NCI-H1105 (cell line): ENCODE measurements around the gene GTPBP2.
"Not testable (repeated sequence)": the region's sequence is repeated elsewhere in the genome, so short reads cannot be mapped to it uniquely, and the experiment has no call there.

ENCODE experiments used
- DNase-seq: peaks from one replicate; lab custom pipeline; 2025; lab: John Stamatoyannopoulos, UW

GTPBP2 gene

DNA sequence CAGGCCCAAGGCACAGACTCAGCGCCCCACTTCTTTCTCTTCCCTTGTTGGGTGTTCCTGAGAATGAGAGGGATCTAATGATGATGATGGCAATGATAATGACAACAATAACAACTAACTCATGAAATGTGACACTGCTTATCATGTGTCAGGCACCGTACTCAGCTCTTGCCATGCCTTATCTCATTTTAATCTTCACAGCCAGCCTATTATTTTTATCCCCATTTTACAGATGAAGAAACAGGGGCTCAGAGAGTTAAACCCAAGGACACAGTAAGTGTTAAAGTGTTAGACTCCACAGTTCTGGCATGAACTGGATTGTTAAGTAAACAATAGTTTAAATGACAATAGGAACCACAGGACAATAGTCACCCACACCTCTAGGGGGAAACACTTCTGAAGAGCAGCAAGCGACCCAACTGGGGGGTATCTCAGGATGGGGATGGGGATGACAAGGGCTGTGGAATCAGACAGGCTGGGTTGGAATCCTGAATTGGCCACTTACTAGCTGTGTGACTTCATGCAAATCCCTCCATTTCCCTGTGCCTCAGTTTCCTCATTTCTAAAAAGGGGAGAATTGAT, 28.2 kb upstream of the GTPBP2 start:
- DNase-seq: no peak

DNA sequence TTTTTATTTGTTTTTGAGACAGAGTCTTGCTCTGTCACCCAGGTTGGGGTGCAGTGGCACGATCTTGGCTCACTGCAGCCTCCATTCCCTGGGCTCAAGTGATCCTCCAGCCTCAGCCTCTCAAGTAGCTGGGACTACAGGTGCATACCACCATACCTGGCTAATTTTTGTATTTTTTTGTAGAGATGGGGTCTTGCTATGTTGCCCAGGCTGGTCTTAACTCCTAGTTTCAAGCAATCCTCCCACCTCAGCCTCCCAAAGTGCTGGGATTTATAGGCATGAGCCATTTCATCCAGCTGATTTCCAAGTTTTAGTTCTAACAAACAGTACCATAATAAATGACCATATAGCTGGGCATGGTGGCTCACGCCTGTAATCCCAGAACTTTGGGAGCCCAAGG, 23.8 kb upstream of the GTPBP2 start:
- DNase-seq: not testable (repeated sequence)

DNA sequence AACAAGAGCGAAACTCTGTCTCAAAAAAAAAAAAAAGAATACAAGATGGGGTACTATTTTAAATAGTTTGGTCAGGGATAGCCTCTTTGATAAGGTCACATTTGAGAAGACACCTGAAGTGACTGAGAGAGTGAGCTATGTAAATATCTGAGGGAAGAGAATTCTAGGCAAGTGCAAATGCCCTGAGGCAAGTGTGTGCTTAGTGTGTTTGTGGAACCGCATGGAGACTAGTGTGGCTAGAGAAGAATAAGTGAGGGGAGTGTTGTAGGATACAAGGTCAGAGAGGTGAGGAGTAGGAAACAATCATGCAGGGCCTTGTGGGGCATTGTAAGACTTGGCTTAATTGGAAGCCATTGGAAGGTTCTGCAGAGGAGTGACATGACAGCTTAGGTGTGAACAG, 19.2 kb upstream of the GTPBP2 start:
- no peak for DNase-seq

DNA sequence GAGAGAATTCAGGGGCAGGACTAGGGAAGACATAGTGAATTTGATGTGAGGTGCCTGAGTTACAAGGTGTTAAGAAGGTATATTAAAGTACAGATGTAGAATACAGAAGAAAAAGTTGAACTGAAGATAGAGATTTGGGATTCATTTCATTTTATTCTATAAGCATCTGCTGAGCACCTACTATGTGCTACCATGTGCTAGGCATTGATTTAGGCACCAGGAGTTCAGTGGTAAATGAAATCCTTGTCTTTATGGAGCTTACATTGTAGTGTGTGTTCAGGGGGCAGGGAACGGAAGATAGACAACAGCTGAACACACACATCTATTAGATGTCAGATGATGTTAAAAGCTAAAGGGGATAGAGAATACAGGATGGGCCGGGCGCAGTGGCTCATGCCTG, 18.5 kb upstream of the GTPBP2 start:
- no peak for DNase-seq

DNA sequence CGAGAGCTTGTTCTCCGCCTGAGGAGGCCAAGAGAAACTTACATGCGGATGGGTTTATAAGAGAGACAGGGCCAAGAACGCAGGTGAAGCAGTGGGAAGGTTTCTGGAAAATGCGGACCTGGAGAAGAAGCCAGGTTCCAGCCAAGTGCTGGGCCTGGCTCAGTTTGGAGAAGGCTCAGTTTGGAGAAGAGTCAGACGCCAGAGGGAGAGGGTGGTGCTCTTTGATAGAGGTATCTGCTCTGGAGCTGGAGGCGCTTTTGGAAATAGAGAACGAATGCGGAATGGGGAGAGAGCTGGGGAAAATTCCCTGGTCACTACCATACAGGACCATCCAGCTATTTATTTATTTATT, 16.5 kb upstream of the GTPBP2 start:
- no peak for DNase-seq

DNA sequence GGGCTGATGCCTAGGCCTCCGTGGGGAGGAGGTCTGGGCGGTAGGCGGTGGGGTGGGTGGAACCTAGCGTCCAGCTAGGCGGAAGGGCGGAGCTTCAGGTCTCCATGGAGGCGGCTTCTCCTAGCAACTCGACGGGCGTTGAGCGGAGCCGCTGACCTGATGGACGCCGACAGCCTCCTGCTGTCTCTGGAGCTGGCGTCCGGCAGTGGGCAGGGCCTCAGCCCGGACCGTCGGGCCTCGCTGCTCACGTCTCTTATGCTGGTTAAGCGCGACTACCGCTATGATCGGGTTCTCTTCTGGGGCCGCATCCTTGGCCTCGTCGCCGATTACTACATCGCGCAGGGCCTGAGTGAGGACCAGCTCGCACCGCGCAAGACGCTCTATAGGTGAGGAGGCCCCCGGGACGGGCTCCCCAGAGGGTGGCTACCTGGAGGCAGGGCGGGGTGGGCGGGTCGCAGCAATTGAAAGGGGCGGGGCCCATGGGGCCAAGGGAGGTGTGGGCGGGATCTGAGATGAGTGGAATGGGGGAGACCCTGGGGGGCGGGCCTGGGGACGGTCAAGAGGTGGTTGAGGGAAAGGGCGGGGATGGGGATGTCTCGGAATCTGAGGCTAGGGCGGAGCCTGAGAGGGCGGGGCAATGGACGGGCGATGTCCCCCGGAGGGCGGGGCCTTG, 16.0 kb upstream of the GTPBP2 start, which contains the start of gene RSPH9:
RSPH9 (plus strand) TSS at position 97 of the 673 bp plus-strand sequence; CDS start at position 160, 63 bp downstream.
- DNase-seq: peak; percentile 60

DNA sequence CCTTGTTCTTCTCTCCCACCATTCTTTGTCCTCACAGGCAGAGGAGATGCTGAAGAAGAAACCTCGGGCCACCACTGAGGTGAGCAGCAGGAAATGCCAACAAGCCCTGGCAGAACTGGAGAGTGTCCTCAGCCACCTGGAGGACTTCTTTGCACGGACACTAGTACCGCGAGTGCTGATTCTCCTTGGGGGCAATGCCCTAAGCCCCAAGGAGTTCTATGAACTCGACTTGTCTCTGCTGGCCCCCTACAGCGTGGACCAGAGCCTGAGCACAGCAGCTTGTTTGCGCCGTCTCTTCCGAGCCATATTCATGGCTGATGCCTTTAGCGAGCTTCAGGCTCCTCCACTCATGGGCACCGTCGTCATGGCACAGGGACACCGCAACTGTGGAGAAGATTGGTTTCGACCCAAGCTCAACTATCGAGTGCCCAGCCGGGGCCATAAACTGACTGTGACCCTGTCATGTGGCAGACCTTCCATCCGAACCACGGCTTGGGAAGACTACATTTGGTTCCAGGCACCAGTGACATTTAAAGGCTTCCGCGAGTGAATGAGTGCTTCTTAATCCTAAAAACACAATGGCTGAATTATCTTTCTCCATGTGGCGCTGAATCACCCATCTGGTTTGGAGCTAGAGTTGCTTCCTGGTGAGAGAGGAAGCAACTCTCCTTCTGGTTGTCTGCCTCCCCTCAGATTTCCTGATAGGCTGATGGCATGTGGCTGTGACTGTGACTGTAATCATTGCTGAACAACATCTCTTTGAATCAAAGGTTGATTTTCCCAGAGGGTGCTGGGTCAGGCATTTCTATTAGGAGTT, 11.1 kb upstream of the GTPBP2 start:
- no peak for DNase-seq

DNA sequence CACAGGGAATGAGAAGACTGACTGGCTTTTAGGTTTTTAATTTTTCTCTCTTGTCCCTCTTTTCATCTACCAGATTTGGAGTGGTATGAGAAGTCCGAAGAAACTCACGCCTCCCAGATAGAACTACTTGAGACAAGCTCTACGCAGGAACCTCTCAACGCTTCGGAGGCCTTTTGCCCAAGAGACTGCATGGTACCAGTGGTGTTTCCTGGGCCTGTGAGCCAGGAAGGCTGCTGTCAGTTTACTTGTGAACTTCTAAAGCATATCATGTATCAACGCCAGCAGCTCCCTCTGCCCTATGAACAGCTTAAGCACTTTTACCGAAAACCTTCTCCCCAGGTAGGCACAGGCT, 7.2 kb upstream of the GTPBP2 start:
- DNase-seq: no peak

DNA sequence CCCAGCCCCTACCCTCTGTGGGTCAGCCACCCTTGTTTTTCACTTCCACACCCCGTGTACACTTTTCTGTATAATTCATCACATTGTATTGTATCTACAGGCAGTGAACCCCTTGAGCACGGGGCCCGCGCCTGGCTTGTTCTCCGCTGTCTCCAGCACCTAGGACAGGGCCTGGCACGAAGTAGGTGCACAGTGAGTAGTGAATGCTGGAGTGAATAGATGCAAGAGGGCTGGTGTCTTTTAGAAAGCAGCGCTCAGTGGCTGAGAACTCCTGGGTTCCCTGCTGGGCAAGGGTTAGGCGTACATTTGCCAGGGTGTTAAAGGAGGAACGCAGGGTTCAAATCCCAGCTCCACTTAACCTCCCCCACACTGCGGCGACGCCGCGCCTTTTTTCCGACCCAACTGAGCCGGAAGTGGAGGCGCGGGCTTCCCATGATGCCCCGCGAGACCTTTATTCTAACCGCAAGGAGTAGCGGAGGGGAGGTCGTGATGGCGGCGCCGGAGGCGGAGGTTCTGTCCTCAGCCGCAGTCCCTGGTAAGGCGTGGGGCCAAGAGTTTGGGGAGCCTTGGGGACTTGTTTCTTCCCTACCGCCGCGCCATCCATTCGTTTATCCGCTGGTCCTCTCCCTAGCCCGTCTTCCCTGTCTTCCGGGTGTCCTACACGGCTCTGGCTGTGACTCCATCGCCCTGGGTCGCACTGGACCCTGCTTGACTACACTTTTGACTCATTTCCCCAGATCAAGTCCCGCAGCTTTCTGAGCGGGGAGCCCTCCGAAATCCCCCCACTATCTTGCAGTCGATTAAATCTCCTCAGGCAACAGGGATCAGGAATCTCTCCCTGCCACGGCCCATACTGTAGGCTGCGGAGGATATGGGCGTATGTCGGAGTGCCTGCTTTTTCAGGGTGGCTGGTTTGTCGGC, 6.6 kb upstream of the GTPBP2 start, which contains the start of gene MAD2L1BP:
MAD2L1BP (plus strand) TSS at position 454 of the 921 bp plus-strand sequence; CDS start at position 490, 36 bp downstream.
- DNase-seq: peak; percentile 89

DNA sequence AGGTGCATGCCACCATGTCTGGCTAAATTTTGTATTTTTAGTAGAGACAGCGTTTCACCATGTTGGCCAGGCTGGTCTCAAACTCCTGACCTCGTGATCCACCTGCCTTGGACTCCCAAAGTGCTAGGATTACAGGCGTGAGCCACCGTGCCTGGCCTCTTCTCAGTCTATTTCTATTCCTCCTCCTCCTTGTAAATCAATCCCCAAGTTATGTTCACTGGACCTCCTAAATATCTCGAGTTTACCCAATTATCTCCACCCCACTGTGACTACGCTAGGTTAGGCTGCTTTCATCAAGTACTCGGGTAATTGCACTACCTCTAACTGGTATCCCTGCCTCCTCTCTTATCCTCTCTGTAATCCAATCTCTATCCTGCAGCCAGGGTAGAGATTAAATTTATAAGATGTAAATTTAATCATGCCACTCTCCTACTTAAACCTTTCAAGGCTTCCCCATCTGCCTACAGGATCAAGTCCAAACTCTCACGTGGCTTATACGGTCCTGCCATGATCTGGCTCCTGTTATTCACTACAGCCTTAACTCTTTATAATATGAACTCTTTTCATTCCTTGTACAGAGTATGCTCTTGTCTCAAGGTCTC, 5.7 kb upstream of the GTPBP2 start:
- DNase-seq: no peak

DNA sequence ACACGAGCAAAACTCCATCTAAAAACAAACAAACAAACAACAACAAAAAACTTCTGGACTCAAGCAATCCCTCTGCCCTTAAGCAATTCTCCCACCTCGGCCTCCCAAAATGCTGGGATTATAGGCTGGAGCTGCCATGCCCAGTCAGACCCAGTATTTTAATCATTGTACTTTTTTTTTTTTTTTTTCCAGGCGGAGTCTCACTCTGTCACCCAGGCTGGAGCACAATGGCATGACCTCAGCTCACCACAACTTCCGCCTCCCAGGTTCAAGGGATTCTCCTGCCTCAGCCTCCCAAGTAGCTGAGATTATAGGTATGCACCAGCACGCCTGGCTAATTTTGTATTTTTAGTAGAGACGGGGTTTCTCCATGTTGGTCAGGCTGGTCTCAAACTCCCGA, 3.9 kb upstream of the GTPBP2 start:
- not testable (repeated sequence) for DNase-seq

DNA sequence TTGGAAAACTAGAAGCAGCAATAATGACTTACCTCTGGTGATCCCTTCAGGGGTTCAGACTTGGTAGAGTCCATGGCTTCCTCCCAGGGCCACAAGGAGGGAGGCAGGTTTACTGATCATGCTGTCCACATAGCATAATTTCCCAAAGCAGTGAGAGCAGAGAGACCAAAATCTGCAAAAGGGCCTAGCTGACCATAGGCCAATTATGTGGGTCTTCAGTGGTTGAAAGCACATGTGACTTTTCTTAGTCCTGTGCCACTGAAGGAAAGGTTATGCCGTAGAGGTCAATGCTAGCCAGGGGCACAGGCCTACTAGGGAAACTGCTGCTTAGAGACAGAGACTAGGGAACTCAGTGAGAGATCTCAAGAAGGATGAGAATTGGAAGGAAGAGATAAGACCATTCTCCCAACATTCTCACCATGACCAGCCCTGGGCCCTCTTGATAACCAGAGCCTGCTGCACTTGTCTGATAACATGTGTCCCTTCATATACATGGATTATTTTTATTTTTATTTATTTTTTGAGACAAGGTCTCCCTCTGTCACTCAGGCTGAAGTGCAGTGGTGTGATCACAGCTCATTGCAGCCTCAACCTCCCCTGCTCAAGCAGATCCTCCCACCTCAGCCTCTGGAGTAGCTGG, 2.0 kb upstream of the GTPBP2 start:
- no peak for DNase-seq

DNA sequence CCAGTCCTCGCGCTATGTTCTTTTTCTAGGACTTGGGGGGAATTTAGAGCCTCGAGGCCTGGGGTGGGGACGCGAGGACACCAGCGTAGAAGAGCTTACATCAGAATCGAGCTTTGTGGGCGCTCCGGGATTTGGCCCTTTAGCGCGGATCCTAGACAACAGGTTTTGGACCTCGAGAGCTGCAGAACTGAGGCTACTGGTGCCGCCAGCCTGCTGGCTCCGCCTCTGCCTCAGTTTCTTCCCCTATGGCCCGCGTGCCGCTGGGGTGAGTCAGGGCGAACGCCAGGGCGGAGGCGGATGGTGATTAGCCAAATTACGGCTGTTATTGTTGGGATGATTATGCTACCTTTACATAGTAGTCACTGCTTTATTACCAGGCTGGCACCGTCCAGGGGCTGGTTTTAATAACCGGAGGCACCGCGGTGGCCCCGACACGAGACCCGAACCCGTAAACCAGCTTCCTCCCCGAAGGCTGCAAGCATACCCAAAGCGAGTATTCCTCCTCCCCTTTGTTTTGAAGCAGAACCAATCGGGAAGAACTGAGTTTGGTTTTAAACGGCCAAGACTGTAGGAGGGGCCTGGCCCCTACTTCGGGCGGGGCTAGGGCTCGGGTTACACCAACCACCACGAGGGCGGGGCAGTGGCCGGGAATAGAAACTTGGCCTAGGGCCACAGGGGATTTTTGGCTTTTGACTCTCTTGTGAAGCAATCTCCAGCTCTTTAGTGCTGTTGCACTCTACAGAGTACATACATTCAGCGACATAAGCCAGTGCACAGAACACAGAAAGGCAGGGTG, 639 bp upstream of the GTPBP2 start:
- DNase-seq: peak; percentile 95

DNA sequence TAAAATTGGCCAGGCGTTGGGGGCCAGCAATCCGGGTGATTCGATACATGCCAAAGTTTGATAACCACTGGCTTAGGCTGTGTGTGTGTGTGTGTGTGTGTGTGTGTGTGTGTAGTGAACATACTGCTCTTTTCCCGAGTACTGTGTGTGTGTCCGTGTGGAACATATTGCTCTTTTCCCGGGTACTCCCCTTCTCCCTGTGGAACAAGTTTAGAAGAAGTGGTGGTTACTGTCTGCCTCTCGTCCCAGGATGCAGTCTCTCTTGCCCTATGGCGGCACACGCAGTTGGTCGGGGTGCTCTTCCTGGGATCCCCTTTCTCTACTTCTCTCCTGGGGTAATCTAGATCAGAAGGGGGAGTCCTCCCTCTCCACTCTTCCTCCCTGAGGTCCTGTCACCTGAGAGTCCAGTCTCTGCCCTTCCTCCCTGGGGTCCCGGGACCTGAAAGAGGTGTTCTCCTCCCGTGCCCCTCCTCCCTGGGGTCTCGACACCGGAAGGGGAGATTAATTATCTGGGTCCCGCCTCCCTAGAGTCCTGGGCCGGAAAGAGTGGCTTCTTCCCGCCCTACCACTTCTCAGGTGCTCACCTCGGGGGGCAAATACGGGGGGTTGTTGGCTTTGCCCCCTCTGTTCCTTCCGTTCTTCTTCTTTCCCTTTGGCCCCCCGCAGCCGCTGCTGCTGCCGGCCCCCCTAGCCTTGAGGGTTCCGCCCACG, 516 bp downstream of the GTPBP2 start:
- peak; percentile 40 for DNase-seq

DNA sequence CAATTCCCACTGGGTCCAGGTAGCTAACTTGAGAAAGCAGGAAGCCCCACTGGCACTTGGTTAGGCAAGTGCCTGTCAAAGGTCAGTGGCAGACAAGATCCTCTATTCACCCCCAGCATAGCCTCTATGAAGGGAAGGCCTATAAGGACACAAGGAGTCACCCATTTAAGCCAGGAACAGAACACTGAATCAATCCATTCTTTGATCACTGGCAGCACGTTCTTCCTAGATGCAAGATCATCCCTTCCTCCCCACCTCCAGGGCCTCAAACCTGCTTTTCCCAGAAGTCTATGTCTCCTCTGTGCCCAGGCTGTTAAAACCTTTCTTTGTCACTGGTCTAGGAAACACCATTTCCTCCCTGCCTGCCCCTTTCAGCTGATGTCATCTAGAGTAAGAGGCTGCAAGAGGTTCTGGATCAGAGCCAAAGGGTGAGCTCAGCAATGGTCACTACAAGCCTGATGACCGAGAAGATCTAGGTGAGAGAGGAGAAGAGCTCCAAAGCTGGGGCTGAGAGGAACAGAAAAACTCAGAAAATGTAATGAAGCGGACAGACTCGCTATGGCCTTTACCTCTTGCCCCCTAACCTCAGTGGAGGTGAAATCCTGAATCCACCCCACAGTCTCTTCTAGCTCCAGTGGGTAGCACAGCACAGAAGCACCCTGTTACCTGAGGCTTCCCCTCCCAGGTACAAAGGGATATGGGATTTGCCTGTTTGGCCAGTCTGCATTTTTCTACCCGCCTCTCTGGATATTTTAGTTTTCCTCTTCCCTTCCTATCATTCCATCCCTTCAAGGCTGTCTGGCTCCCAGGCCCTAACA, 1.8 kb downstream of the GTPBP2 start:
- DNase-seq: no peak

DNA sequence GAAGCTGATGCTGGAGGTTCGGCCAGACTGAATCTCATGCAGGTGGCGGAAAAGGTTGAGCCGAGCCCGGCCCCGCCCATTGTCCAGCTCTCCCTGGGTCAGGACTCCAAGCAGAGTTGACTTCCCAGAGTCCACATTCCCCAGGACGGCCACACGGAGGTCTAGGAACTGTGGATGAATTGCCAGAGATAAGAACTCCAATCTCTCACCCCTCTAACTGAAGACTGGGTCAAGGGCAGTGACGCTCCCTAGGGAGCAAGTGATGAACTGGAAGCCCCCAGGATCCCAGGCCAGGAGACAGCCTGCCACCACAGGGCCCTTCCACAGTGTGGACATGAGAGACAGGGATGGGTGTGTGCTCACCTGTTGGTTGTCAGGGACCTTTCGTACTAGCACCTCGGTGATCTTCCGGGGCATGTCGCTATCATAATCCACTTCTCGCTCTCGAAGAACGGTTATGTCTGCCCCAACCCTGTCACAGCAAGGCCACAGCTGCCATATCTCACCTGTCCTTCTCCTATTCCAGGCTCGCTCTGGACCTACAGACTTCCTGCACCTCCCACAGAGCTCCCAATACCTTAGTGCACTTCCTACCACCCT, 3.6 kb downstream of the GTPBP2 start:
- no peak for DNase-seq

DNA sequence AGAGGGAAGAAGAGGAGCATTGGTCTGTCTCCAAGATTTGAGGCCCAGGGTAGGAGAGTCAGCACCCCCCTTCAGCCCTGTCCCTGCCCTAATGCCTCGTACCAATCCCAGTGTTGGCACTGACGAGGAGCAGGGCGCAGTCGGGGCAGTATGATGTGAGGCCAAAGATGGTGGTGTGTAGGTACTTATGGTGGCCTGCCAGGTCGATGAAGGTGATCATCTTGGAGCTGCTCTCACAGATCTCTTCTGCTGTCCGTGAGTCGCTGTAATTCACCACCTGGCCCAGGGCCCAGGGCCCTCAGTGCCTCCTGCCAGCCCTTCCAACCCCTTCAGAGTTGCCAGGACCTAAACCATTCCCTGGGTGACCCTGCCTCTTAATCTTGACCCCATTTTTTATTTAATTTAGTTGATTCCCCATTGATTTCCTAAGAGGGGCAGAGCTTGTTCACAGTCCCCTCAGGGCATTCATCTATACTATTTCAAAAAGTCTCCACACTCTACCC, 4.2 kb downstream of the GTPBP2 start:
- no peak for DNase-seq
